Brain microvascular endothelial cell (primary cell): ENCODE results near the gene PEF1.

ENCODE experiments used
- DNase-seq: peaks from one replicate; pipeline ENCODE4 v3.0.0-alpha.2; 2020
- H3K27ac ChIP-seq: fragments of 250-450 bp; sonication (Bioruptor Pico); 2 replicates; pipeline ENCODE4 v1.5.1; 2020; ENCODE audit warnings: mild to moderate bottlenecking, moderate library complexity
- H3K27me3 ChIP-seq: fragments of 250-450 bp; sonication (Bioruptor Pico); replicated peaks from 2 replicates; pipeline ENCODE4 v1.5.1; 2020; ENCODE audit warnings: mild to moderate bottlenecking
- H3K36me3 ChIP-seq: fragments of 250-450 bp; sonication (Bioruptor Pico); replicated peaks from 2 replicates; pipeline ENCODE4 v1.5.1; 2020; ENCODE audit warnings: mild to moderate bottlenecking
- H3K4me3 ChIP-seq: 2 replicates; pipeline ENCODE4 v1.5.1; 2011; ENCODE audit warnings: low read depth, mild to moderate bottlenecking, control low read depth, low read length, moderate library complexity
- CTCF ChIP-seq: IDR thresholded peaks from 2 replicates; pipeline ENCODE4 v1.5.1; 2011; ENCODE audit warnings: low read depth, mild to moderate bottlenecking, moderate library complexity, low read length, control low read depth, inconsistent platforms; ENCODE audit errors: missing control alignments
- in situ Hi-C: cut with HindIII; loops from 2 replicates; pipeline ENCODE4 v1.10.0; 2017; ENCODE audit warnings: low sequenced_read_pairs, low pct_ligation_motif_present

Gene PEF1

GRCh38 chr1:31625561-31626222 is 19.0 kb downstream of the PEF1 start:
- Histone ChIP-seq H3K27ac (no peak overlapping the region), H3K36me3 (peaks cover 21% of the 10 kb centered on the region), H3K27me3 (no peaks in the 10 kb centered on the region), H3K4me3 (no peak overlapping the region)
- DNase-seq = peak; percentile 55
- TF ChIP-seq CTCF = no peak
- in situ Hi-C loops = no loop called here

GRCh38 chr1:31624731-31625514 is 19.8 kb downstream of the PEF1 start:
- in situ Hi-C loops = no loop called here
- Histone ChIP-seq H3K36me3 (peaks cover 15% of the 10 kb centered on the region), H3K27ac (no peak overlapping the region), H3K27me3 (no peaks in the 10 kb centered on the region), H3K4me3 (no peak overlapping the region)
- TF ChIP-seq CTCF = no peak
- DNase-seq = no peak

GRCh38 chr1:31624309-31624708 is 20.4 kb downstream of the PEF1 start:
- in situ Hi-C loops = no loop called here
- TF ChIP-seq CTCF = no peak
- Histone ChIP-seq H3K4me3 (no peak overlapping the region), H3K27me3 (no peaks in the 10 kb centered on the region), H3K27ac (no peak overlapping the region), H3K36me3 (peaks cover 13% of the 10 kb centered on the region)
- no peak for DNase-seq

- no peak for TF ChIP-seq CTCF
- H3K36me3 ChIP-seq = peaks cover 4% of the 10 kb centered on the region
- in situ Hi-C loops = no loop called here
These were observed 21.3 kb downstream of the PEF1 start for GRCh38 chr1:31623365-31623764.

GRCh38 chr1:31621847-31622730 is 22.6 kb downstream of the PEF1 start:
- no peak for DNase-seq
- no peaks in the 10 kb centered on the region for H3K36me3 ChIP-seq
- H3K4me3 ChIP-seq = no peak overlapping the region
- no peak overlapping the region for H3K27ac ChIP-seq
- no peak for TF ChIP-seq CTCF
- in situ Hi-C loops = no loop called here
- peaks cover 2% of the 10 kb centered on the region for H3K27me3 ChIP-seq

More at GRCh38 chr1:31623365-31623764, 21.3 kb downstream of the PEF1 start:
- Histone ChIP-seq H3K27me3 (no peaks in the 10 kb centered on the region), H3K27ac (no peak overlapping the region), H3K4me3 (no peak overlapping the region)
- no peak for DNase-seq
